K562 (cell line): Measurements from ENCODE around the gene FCRL6.
A peak's percentile ranks its signal among the peaks of the same experiment; 100 is the strongest.

ENCODE experiments used
- DPF2 ChIP-seq: fragments of 450-650 bp; IDR thresholded peaks from 2 replicates; pipeline ENCODE4 v1.6.1; 2016
- POLR2A ChIP-seq: fragments of 450-650 bp; conservative IDR thresholded peaks from 2 replicates; pipeline ENCODE4 v1.6.1; 2016
- STAT6 ChIP-seq: sonication (generic); formaldehyde crosslinking; IDR thresholded peaks from 2 replicates; pipeline ENCODE4 v1.8.1; 2023; ENCODE audit warnings: mild to moderate bottlenecking, missing genetic modification reagents
- TAF1 ChIP-seq: IDR thresholded peaks from 2 replicates; pipeline ENCODE4 v1.6.1; 2011; ENCODE audit warnings: mild to moderate bottlenecking, low read length, moderate library complexity; ENCODE audit not compliant: insufficient read depth, control insufficient read depth, severe bottlenecking; ENCODE audit errors: extremely low read depth

- TF ChIP-seq STAT6 (CRISPR knock-in tag) (no peak), POLR2A (peak; percentile 68), DPF2 (no peak), TAF1 (no peak)
Observed at GRCh38 chr1:159780583-159781582, 21.3 kb upstream of the FCRL6 start, which contains the start of gene DUSP23.
